ENCODE results near the gene SLC25A19.
"Not testable (repeated sequence)": the region's sequence is repeated elsewhere in the genome, so short reads cannot be mapped to it uniquely, and the experiment has no call there.

The SLC25A19 gene

DNA sequence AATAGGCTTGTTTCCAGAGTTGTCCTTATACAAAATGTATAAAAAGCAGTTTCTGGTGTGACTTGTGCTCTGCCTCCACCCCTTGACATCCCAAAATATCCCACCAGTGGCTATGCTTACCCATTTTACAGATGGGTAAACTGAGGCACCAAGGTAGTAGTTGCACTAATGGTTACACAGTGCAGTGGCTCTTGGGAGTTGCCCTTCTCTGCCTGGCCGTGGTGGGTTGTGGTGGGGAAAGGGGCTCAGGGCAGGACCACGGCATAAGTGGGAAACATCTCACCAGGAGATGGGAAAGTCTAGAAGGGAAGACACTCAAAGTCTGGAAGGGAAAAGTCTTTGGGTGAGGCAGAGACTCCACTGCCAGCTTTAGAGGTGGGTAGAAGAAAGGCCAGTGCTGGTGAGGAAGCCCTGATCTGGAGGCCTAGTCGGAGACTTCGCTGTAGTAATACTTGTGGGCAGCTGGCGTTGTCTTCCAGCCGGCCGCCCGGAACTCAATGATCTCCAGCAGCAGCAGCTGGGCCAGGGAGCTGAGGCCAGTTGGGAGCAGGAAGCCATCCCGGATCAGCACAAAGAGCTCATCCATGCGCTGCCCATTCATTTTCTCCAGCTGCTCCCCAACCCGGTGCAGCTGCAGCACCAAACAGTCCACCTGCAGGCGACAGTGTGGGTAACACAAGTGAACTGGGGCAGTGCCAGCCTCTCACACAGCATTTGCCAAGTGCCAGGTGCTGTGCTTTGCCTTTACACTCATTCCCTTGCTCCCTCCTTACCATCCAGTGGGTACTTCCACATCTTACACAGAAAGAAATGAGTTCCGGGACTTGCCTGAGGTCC lies 22.7 kb downstream of the SLC25A19 start:
- DNase-seq = no peak

GRCh38 chr17:75265614-75266315 lies 23.5 kb downstream of the SLC25A19 start:
- no peak for DNase-seq

GRCh38 chr17:75263055-75263454 lies 26.2 kb downstream of the SLC25A19 start:
- no peak for DNase-seq

GRCh38 chr17:75262112-75262606 lies 27.1 kb downstream of the SLC25A19 start:
- no peak for DNase-seq

- DNase-seq = peak; percentile 96
Observed at GRCh38 chr17:75261336-75262111, 27.7 kb downstream of the SLC25A19 start, which contains the start of the genes GGA3 and MRPS7. GGA3 (minus strand) TSS chr17:75261606; CDS start chr17:75261587, 19 bp downstream. MRPS7 (plus strand) TSS chr17:75261879; CDS start chr17:75261901, 22 bp downstream.

- DNase-seq = peak; percentile 74
Observed at GRCh38 chr17:75260641-75261335, 28.4 kb downstream of the SLC25A19 start.

DNA sequence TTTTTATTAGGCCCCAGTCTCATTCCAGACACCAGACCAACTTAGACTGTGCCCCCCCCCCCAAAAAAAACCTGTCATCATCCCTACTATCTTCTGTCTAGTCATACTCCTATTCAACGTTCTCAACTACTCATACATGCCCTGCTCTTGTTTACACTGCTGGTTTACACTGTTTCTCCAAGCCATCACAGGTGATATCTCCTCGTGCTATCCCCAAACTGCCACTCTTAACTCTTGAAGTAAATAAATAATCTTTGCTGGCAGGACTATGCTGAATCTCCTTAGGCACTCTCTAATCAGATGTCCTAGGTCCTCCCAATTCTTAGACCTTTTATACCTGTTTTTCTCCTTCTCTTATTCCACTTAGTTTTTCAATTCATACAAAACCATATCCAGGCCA lies 32.0 kb downstream of the SLC25A19 start:
- DNase-seq = not testable (repeated sequence)

DNA sequence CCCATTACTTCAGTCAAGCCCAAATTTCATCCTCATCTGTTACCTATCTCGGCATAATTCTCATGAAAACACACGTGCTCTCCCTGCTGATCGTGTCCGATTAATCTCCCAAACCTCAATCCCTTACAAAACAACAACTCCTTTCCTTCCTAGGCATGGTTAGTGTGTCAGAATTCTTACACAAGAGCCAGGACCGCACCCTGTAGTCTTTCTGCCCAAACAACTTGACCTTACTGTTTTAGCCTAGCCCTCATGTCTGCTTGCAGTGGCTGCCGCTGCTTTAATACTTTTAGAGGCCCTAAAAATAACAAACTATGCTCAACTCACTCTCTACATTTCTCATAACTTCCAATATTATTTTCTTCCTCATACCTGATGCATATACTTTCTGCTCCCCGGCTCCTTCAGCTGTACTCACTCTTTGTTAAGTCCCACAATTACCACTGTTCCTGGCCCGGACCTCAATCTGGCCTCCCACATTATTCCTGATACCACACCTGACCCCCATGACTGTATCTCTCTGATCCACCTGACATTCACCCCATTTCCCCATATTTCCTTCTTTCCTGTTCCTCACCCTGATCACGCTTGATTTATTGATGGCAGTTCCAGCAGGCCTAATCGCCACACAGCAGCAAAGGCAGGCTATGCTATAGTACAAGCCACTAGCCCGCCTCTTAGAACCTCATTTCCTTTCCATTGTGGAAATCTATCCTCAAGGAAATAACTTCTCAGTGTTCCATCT lies 33.1 kb downstream of the SLC25A19 start:
- DNase-seq = not testable (repeated sequence)

GRCh38 chr17:75252039-75252816 lies 37.0 kb downstream of the SLC25A19 start:
- no peak for DNase-seq

- peak; percentile 87 for DNase-seq
Observed at GRCh38 chr17:75250009-75250471, 39.2 kb downstream of the SLC25A19 start.

- DNase-seq = peak; percentile 45
Observed at GRCh38 chr17:75249564-75249963, 39.7 kb downstream of the SLC25A19 start.

- no peak for DNase-seq
Observed at GRCh38 chr17:75246404-75246803, 42.8 kb downstream of the SLC25A19 start.

DNA sequence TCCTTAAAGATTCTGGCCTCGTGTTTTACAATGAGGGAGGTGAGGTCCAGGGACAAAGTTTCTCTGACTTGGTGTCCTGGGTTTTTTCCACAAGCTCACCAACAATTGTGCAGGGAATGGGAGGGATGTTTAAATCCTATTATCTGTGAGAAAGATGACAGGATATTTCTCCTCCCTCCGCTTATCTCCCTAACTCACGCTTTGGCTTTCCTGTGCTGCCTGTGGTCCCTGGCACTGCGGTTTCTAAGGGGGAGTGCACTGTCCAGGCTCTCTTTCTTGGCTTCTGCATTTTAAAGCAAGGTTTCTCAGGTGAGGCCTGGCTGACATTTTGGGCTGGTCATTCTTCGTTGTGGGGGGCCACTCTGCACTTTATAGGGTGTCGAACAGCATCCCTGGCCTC lies 44.2 kb downstream of the SLC25A19 start:
- no peak for DNase-seq

- no peak for DNase-seq
Observed at GRCh38 chr17:75244133-75244866, 44.9 kb downstream of the SLC25A19 start.

- DNase-seq = peak; percentile 42
Observed at GRCh38 chr17:75242461-75243042, 46.7 kb downstream of the SLC25A19 start.

DNA sequence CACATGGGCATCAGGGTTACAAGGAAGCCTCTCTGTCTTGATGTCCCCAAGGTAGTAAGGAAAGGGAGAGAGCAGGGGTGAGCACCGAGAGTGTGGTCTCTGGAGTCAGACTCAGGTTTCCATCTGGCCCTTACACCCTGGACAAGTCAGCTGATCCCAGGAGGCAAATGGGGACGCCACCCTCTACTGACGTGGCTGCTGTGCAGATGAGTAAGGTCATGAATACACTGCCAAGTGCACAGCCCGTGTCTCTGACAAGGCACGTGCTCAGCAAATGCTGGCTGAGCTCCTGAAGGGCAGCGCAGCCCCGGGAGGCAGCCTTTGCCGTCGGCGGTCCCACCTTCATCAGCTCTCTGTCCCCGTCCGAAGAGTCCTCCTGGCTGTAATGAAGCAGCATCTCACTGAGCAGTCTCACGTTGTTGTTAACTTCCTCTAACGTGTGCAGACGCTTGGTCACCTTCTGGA lies 47.2 kb downstream of the SLC25A19 start:
- DNase-seq = peak; percentile 25

DNA sequence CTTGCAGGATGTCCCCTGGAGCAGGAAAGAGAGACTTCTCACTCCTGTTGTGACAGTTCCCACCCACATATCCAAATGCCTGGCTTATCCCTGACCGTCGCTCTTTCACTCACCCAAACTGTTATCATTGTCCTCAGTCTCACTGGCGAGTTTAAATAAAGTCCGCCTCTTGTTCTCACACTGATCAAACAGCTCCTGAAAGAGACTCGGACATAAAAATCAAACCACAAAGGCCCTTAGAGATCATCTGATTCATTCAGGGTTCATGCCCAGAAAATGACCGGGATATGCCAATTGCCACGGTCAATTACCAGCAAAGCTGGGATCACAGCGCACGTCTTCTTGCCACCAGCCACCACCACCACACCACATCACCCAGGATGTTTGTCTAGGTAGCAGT lies 47.7 kb downstream of the SLC25A19 start:
- DNase-seq = no peak

DNA sequence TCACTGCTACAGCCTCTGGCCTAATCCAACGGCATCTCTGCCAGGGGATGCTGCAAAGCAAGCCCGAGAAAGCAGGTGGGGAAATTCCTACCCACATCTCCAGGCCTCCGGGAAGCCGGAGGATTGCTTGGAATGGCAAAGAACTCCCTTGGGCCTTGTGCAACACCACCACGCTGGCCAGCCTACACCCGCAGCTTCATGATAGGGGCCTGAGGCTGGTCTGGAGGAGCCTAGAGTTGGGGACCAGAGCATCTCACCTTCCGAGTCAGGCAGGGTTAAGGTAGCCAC lies 48.1 kb downstream of the SLC25A19 start:
- DNase-seq = no peak

DNA sequence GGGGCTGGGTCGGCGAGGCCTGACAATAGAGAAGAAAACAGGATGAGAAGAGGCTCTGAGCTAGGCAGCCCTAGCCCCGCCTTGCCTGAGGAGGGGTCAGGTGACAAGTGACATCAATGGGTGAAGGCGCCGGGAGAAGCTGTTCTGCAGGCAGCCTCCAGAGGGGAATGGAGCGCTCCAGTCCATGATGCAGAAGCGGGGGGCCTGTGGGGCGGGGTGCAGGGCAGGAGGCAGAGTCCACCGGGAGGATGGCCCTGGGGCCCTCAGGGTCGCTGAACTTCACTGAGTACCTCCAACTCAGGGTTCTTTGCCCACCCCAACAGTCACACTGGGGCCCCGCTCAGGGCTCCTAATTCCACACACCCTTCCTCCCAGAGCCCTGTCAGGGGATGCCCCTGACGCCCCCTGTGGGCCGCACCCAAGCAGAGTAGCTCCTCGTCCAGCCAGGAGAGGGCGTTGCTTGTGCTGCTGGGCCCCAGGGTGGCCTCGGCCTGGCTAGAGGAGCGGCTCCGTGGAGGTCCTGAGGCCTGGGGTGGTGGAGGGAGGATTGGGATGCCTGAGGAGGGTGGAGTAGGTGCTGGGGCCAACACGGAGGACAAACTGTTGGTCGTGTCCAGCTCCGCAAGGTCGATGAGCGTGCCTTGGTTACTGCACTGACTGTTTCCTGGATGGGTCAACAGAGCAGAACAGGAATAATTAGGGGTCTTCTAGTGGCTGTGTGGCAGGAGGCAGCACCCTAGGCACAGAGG lies 48.7 kb downstream of the SLC25A19 start:
- peak; percentile 54 for DNase-seq

Measured in stimulated activated CD4-positive, alpha-beta T cell treated with anti-CD3 and anti-CD28 coated beads, Interleukin-4, amount 100 ng/mL, for 24 hours (primary cell).